HepG2 (cell line): ENCODE results near the gene SPTBN4. TPM values are rescaled to one million over a fixed set of nuclear protein-coding genes. Genes with fewer than 3 reads are reported as not detected.

Source experiments
- ATAC-seq: fragments of 200-7000 bp; cut with Tn5 transposase; 3 replicates; pipeline ENCODE4 v1.9.1; 2020; ENCODE audit warnings: mild to moderate bottlenecking, moderate library complexity
- BruUV-seq: library from RNA; stranded (reverse); fragments of 400-500 nt; replicated peaks from 2 replicates; lab custom pipeline; 2021; lab: Mats Ljungman, UMichigan
- CTCF ChIA-PET: fragments of 300-600 bp; formaldehyde crosslinking; extraction: SDS; loops from one replicate; lab custom pipeline; 2021; ENCODE audit warnings: low total read pairs, inconsistent platforms, low intra/inter-chr PET ratio; lab: Yijun Ruan, JAX
- POLR2A ChIA-PET: fragments of 350-600 bp; sonication (Branson Sonifier 250); formaldehyde crosslinking; loops from one replicate; lab custom pipeline; 2020; ENCODE audit warnings: antibody characterized with exemption, inconsistent platforms; lab: Yijun Ruan, JAX
- DNase-seq: peaks from one replicate; pipeline ENCODE4 v3.0.0-alpha.2; 2015; ENCODE audit warnings: low spot score
- FAIRE-seq: peaks from 3 replicates; lab custom pipeline; 2011; peaks lifted over from hg19 to GRCh38; lab: Jason Lieb, UNC
- H2AFZ ChIP-seq: one replicate; pipeline ENCODE4 v1.6.1; 2011; ENCODE audit warnings: low read length, inconsistent platforms
- H3K27ac ChIP-seq: fragments of 300-600 bp; 3 replicates; pipeline ENCODE4 v1.8.0; 2011; ENCODE audit warnings: mixed run types, mild to moderate bottlenecking, mixed read lengths, low read length, inconsistent platforms; ENCODE audit not compliant: insufficient read depth; ENCODE audit errors: extremely low read length
- H3K27me3 ChIP-seq, 2 experiments: fragments of 200-600 bp in 1 of 2; 2 replicates in 1 of 2; 3 replicates in 1 of 2; pipeline versions ENCODE4 v1.6.0 to v1.8.0; 2011; ENCODE audit warnings: low read length in 2 of 2, mild to moderate bottlenecking in 2 of 2, moderate library complexity in 2 of 2, inconsistent platforms in 1 of 2; ENCODE audit not compliant: insufficient read depth in 2 of 2, control insufficient read depth in 1 of 2
- H3K36me3 ChIP-seq, 2 experiments: fragments of 200-600 bp in 1 of 2; replicated peaks in 1 of 2; 2 replicates in 1 of 2; 3 replicates in 1 of 2; pipeline versions ENCODE4 v1.5.1 to v1.8.0; 2011; ENCODE audit warnings: low read length in 2 of 2, inconsistent platforms in 1 of 2; ENCODE audit not compliant: insufficient read depth in 2 of 2, control insufficient read depth in 1 of 2
- H3K4me1 ChIP-seq: 2 replicates; pipeline ENCODE4 v1.5.1; 2012; ENCODE audit warnings: low read length, inconsistent platforms; ENCODE audit not compliant: insufficient read depth
- H3K4me2 ChIP-seq: 2 replicates; pipeline ENCODE4 v1.6.0; 2011; ENCODE audit warnings: low read depth, low read length, inconsistent platforms
- H3K4me3 ChIP-seq, 3 experiments: fragments of 200-600 bp in 1 of 3; sonication (generic), shearing (Covaris generic) in 1 of 3; replicated peaks in 1 of 3; 2 replicates each; pipeline ENCODE4 v1.5.1; 2011 to 2016; ENCODE audit warnings: low read length in 3 of 3, inconsistent platforms in 2 of 3, low read depth in 2 of 3, mild to moderate bottlenecking in 2 of 3, control low read depth in 1 of 3, mixed read lengths in 1 of 3; ENCODE audit not compliant: insufficient read depth in 1 of 3
- H3K79me2 ChIP-seq: one replicate; pipeline ENCODE4 v1.6.1; 2011; ENCODE audit warnings: low read length, inconsistent platforms; ENCODE audit not compliant: insufficient read depth
- H3K9ac ChIP-seq: 2 replicates; pipeline ENCODE4 v1.6.0; 2011; ENCODE audit warnings: mild to moderate bottlenecking, low read depth, low read length, inconsistent platforms; ENCODE audit not compliant: insufficient read depth
- H3K9me3 ChIP-seq: 2 replicates; pipeline ENCODE4 v1.5.1; 2012; ENCODE audit warnings: mild to moderate bottlenecking, low read length
- H4K20me1 ChIP-seq: 2 replicates; pipeline ENCODE4 v1.6.0; 2011; ENCODE audit warnings: inconsistent platforms, mild to moderate bottlenecking, low read length, moderate library complexity; ENCODE audit not compliant: insufficient read depth
- CBX5 ChIP-seq: sonication (generic); formaldehyde crosslinking; IDR thresholded peaks from 2 replicates; pipeline ENCODE4 v1.4.0; 2020; ENCODE audit warnings: missing genetic modification reagents, borderline replicate concordance
- IKZF1 ChIP-seq: fragments of 450-650 bp; IDR thresholded peaks from 2 replicates; pipeline ENCODE4 v1.7.1; 2016
- KIAA2018 ChIP-seq: sonication (generic); formaldehyde crosslinking; IDR thresholded peaks from 2 replicates; pipeline ENCODE4 v1.5.0; 2020; ENCODE audit warnings: mild to moderate bottlenecking, missing genetic modification reagents, borderline replicate concordance
- MEIS1 ChIP-seq: sonication (generic); formaldehyde crosslinking; IDR thresholded peaks from 2 replicates; pipeline ENCODE4 v1.9.0; 2021; ENCODE audit warnings: mild to moderate bottlenecking, missing genetic modification reagents, moderate library complexity, borderline replicate concordance
- THYN1 ChIP-seq: sonication (generic); formaldehyde crosslinking; IDR thresholded peaks from 2 replicates; pipeline ENCODE4 v1.8.1; 2023; ENCODE audit warnings: low read depth, mild to moderate bottlenecking, moderate library complexity, missing genetic modification reagents, borderline replicate concordance
- ZNF570 ChIP-seq: sonication (generic); formaldehyde crosslinking; IDR thresholded peaks from 2 replicates; pipeline ENCODE4 v1.4.0; 2020; ENCODE audit warnings: mild to moderate bottlenecking, missing genetic modification reagents, borderline replicate concordance
- ZNF597 ChIP-seq: sonication (generic); formaldehyde crosslinking; IDR thresholded peaks from 2 replicates; pipeline ENCODE4 v1.5.0; 2020; ENCODE audit warnings: missing genetic modification reagents
- ZNF629 ChIP-seq: sonication (generic); formaldehyde crosslinking; conservative IDR thresholded peaks from 2 replicates; pipeline ENCODE4 v1.5.0; 2020; ENCODE audit warnings: missing genetic modification reagents
- WGBS: methylation state at CpG from one replicate; pipeline ENCODE4 v1.1.6; 2017; ENCODE audit warnings: low lambda C conversion rate; 5-methylcytosine and 5-hydroxymethylcytosine counted together
- in situ Hi-C: cut with HindIII; loops from 2 replicates; pipeline ENCODE4 v1.10.0; 2017; ENCODE audit warnings: low pct_unique_long_range_greater_than_20kb; ENCODE audit not compliant: extremely low pct_ligation_motif_present
- intact Hi-C: fragments of 100-400 bp; cut with micrococcal nuclease; formaldehyde crosslinking; loops from one replicate; pipeline ENCODE4 v1.10.0; 2022; ENCODE audit not compliant: unreplicated experiment
- polyA plus RNA-seq, 8 experiments: library from polyadenylated mRNA; depleted of rRNA in 3 of 8; stranded (reverse) in 7 of 8; unstranded in 1 of 8; fragments of >200 nt; fragmentation: Illumina TruSeq in 4 of 8; extraction: Trizol in 4 of 8; gene quantifications; 2 replicates each; pipeline versions ENCODE4 v1.2.1 to v1.2.3, GENCODE V29; 2011 to 2016; ENCODE audit warnings: low read depth in 4 of 8, missing spikeins in 1 of 8, mixed read lengths in 1 of 8; ENCODE audit not compliant: insufficient read depth in 1 of 8
- total RNA-seq, 5 experiments: library from RNA; depleted of rRNA; stranded (reverse); fragments of >200 nt; fragmentation: Illumina TruSeq; extraction: Trizol; gene quantifications; 2 replicates each; pipeline ENCODE4 v1.2.3, GENCODE V29; 2016; ENCODE audit warnings: low read depth in 1 of 5

Gene SPTBN4
- total and polyA plus RNA-seq, 2 of the 13 experiments (the other 11 are each of a cell fraction or from before 2014, with no cell fraction given) = 0.11 TPM

GRCh38 chr19:40513741-40514315, 47.0 kb downstream of the SPTBN4 start:
- ChIA-PET CTCF (no interaction called here), POLR2A (no interaction called here)
- no peak overlapping the region for H3K27ac ChIP-seq
- H3K9ac ChIP-seq = no peak overlapping the region
- no peak for DNase-seq
- FAIRE-seq = no peak
- no peaks in the 10 kb centered on the region for H3K79me2 ChIP-seq
- no peaks in the 10 kb centered on the region for H3K4me1 ChIP-seq
- no TSS peak for BruUV-seq
- H2AFZ ChIP-seq = no peak overlapping the region
- no peak overlapping the region for H3K4me2 ChIP-seq
- TF ChIP-seq ZNF629 (CRISPR knock-in tag) (peak; percentile 50; the same call in 1 of the 2 replicates), IKZF1 (no peak)
- no peak overlapping the region for H3K4me3 ChIP-seq
- WGBS = 46% methylated on average over 2 of the region's 4 CpGs
- in situ Hi-C loops = no loop called here
- no peaks in the 10 kb centered on the region for H4K20me1 ChIP-seq
- ATAC-seq = no peak
- no peaks in the 10 kb centered on the region for H3K36me3 ChIP-seq
- H3K9me3 ChIP-seq = no peaks in the 10 kb centered on the region
- H3K27me3 ChIP-seq = peaks cover 2 to 3% of the 10 kb centered on the region in 2 experiments; a peak in 2 of 5 replicates
- intact Hi-C loops = no loop called here

GRCh38 chr19:40517248-40517647, 50.4 kb downstream of the SPTBN4 start:
- intact Hi-C loops = no loop called here
- no peaks in the 10 kb centered on the region for H3K36me3 ChIP-seq
- no peaks in the 10 kb centered on the region for H3K79me2 ChIP-seq
- H3K27me3 ChIP-seq = no peaks in the 10 kb centered on the region; a peak in 2 of 5 replicates
- no peak for ATAC-seq
- WGBS = 18% methylated on average over 9 of the region's 9 CpGs
- CTCF ChIA-PET = no interaction called here
- H3K27ac ChIP-seq = no peak overlapping the region
- no peak overlapping the region for H3K9ac ChIP-seq
- DNase-seq = no peak
- POLR2A ChIA-PET = interaction anchor here (0.6 kb wide), 1 partner anchor 92 kb away, joined by 3 read pairs; the partner anchor contains the start of gene SERTAD1
- H3K9me3 ChIP-seq = no peaks in the 10 kb centered on the region
- H4K20me1 ChIP-seq = no peaks in the 10 kb centered on the region
- no TSS peak for BruUV-seq
- no peaks in the 10 kb centered on the region for H3K4me1 ChIP-seq
- H3K4me2 ChIP-seq = no peak overlapping the region
- H2AFZ ChIP-seq = no peak overlapping the region
- no peak for FAIRE-seq
- no peak overlapping the region for H3K4me3 ChIP-seq
- in situ Hi-C loops = no loop called here
- TF ChIP-seq MEIS1 (CRISPR knock-in tag) (no peak), KIAA2018 (CRISPR knock-in tag) (no peak), ZNF570 (CRISPR knock-in tag) (no peak), CBX5 (CRISPR knock-in tag) (no peak), THYN1 (CRISPR knock-in tag) (no peak), ZNF597 (CRISPR knock-in tag) (no peak)
